ENCODE data around the gene TCAP.

TCAP gene, protein sequence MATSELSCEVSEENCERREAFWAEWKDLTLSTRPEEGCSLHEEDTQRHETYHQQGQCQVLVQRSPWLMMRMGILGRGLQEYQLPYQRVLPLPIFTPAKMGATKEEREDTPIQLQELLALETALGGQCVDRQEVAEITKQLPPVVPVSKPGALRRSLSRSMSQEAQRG

DNA sequence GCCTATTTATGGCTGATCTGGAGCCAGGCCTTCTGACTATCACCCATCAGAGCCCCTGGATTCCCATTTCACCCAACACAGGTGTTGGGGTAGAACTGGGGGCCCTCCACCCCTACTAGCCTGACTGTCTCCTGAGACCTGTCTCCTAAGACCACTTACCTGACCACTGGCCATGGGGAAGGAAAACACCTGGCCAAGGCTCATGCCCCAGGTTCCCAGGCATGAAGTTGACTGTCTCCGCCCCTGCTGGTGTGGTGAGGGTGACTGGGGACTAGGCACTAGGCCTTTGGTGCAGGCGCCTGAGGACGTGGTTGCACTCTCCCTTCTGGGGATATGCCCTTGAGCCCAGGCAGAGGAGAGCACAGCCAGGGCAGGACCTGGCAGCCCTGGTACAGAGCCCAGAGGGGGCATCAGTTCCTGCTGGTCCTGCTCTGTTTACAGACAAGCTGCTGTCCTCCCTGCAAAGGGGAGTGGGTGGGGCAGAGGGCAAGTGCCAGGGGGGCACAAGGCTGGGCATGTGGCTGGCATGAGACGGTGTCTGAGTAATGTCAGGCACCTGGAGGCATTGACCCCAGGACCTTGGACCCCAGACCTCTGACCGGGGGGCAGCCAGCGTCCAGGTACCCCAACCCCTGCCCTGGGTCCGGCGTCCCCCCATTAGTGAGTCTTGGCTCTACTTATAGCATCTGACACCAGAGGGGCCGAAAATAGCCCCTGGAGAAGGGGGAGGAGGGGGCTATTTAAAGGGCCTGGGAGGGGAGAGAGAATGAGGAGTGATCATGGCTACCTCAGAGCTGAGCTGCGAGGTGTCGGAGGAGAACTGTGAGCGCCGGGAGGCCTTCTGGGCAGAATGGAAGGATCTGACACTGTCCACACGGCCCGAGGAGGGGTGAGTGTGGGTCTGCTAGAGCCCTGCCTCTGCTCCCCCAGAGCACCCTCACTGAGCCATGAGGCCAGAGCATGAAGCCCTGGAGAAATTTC lies at the start of gene TCAP:
TSS of gene TCAP (plus strand) at position 769 of the 981 bp plus-strand sequence. CDS start at position 780, 11 bp downstream.
- no peak for DNase-seq

DNA sequence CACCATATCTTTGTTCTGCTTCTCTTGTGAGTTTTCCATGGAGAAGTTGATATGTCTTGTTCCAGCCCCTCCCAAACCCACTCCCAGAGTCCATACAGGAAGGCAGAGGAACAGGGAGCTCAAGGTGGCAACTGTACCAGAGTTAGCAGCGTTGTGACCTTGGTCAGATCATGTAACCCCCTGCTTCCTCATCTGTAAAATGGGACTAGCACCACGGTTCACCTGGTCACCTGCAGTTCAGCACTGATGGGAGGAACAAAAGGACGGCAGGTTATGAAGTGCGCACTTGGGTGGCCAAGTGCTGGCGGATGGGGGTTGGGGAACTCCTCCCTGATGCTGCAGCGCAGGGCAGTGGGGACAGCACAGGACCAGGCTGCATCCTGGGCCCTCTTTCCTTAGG lies 49.7 kb upstream of the TCAP start:
- DNase-seq, result no peak

DNA sequence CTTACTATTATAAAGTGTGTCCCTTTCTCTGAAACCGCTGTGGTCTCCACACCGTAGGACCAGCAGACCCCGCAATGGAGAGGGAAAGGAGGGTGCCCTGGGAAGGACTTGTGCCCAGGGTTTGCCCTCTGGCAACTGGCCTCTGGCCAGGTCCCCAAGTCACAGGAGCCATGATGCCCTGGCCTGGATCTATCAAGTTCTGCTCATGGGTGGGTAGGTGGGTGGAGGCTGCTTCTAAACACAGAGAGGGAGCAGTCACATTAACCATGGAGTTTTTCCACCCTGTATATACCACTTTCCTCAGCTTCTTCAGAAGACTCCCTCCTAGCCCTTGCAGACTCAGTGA lies 48.1 kb upstream of the TCAP start:
- no peak for DNase-seq

DNA sequence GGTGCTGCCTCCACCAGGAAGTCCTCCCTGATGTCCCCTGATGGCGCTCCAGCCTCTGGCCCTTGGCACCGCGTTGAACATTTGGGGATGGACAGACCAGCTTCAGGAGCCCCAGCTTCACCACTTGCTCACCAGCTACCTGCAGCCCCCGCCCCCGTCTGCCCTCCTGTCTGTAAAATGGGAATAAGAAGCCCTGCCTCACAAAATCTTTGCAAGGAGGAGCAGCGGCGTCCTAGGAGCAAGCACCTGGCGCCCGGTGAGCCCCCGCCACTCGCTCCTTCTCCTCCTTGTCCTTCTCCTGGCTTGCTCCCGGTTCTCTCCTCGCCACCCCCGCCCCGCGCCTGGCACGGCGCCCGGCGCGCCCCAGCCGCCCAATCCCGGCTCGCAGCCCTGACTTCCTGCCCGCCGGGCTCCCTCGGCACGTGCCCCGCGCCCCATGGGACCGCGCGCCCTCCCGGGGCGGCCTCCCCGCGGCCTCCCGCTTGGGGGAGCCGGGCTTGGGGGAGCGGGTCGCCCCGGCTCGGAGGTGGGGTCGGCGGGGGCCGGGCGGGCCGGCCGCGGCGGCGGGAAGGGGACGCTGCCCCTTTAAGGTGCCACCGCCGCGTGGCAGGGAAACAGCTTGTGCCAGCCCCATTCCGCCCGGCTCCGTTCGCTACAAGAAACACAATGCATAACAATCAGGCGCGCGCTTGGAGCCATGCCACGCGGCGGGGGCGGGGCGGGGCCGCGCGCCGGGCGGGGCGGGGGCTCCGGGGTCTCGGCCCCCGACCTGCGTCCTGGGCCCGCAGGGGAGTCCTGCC lies 47.5 kb upstream of the TCAP start:
- peak; percentile 25 to 60 (median 35) for DNase-seq

DNA sequence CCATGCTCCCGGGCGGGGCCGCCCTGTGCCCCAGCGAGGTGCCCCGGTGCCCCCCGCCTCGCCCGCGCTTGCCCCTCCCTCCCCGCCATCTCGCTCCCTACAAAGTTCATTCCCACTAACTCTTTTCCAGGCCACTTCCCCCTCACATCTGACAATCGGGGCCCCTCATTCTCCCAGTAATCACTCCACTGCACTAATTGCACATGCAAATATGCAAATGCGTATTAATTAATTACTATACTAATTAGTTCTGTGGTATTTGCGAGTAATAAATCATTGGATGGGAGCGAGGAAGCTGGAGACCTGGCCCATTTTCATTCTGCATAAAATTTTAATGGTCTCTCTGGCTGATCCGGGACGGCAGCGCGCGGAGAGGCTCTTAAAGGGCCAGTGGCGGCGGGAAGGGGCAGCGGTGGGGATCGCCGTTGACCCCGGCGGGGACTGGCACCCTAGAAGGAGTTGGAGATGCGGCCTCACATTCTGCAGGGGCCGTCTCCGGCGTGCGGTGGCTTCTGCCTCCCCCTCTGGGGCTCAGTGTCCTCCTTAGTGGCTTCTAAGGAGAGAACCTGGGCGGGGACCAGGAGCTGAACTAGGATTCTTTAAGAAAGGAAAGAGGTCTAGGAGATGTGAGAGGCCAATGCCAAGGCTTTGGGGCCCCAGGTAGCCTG lies 46.8 kb upstream of the TCAP start:
- DNase-seq, result no peak

DNA sequence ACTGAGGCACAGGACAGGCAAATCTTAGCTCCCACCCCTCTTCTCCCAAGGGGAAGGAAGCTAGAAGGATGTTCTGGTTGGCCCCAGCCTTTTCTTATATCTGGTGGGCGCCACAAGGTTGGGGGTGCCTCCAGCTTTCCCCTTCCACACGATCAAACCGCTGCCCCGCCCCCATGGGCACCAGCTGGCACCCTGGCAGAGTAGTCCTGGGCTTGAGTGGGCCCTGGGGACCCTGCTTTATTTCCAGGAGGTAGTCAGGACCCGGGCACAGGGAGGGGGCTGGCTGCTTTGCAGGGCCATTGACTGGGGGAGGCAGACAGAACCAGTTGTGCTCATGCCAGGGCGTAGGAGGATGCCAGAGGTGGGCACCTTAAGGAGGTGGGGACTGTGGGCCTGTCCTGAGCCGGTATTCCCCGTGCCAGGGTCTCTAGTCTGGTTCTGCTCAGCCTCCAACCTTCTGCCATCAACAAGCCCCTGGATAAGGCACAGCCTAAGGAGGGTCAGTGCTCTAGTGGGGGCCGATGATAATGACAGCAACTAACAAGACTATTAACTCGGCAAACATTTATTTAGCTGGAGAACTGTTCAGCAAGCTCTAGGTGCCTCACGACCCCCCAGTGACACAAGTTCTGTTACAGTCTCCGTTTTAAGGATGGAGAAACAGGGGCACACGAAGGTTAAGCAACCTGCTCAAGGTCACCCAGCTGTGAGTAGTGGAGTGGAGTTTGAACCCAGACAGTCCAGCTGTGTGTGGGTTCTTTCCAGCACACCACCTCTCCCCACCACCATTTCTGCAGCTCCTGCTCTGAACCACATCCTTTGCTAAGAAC lies 46.0 kb upstream of the TCAP start:
- no peak for DNase-seq

DNA sequence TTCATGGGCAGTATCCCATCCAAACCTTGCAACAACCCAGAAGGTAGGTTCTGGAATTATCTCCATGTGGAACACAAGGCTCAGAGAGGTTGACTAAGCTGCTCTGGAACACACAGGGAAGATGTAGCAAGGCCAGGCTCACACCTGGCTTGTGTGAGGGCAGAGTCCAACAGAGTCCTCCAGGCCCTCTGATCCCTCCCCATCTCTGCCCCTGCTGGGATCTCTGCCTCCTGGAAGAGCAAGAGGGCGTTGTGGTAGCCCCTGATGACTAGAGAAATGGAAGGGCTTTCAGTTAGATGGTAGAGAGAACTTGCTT lies 45.4 kb upstream of the TCAP start:
- DNase-seq, result no peak

DNA sequence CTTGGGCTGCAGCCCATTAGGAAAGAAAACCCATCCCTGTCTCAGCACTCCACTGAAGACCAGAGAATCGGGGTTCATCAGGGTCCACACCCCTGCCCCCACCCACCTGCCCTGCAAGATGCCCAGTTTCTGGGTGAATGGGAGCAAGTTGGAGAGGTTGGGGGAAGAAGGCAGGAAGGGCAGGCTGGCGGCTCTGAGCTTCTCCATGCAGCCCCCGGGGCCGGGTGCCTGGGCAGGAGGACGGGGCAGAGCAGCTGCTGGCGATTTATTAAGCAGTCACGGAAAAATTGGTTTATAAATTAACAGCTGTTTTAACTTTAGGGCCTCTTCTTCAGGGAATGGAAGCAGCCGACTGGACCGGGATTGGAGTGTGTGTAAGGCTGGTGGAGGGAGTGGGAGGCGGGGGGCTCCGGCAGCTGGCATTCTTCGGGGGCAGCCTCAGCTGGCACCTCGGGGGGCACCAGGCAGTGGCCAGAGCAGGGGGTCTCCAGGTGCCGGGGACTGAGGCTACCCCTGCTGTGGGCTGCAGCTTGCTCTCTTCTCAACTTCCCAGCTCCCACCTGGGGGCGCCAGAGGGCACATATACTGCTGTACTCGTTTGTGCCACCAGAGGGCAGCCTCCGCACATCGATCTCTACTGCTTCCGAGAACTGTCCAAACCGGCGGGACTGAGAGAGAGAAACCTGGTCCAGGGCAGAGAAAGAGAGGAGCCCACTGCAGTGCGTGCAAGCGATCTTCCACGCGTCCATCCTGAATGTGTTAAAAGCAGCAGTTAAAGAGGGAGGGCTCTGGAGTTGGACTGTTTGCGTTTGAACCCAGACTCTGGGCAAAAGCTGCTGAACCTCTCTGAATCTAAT lies 43.4 kb upstream of the TCAP start:
- peak; percentile 82 to 89 (median 85) for DNase-seq

DNA sequence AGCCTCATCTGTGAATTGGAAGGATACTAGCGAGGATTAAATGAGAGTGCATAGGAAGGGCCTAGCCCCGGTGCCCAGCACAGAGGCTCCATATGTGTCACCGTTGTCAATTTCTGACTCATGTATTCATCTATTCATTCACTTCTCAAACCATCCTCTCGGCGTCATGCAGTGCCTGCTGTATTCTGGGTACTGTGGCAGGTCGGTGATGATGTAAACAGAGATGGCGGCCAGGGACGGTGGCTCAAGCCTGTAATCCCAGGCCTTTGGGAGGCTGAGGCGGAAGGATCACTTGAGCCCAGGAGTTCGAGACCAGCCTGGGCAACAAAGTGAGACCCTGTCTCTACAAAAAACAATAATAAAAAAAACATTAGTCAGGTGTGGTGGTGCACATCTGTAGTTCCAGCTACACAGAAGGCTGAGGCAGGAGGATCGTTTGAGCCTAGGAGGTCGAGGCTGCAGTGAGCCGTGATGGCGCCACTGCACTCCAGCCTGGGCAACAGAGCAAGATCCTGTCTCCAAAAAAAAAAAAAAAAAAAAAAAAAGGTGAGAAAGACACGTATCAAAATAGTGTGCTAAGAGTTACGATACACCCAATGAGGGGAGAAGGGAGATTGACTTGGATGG lies 42.7 kb upstream of the TCAP start:
- no peak for DNase-seq

DNA sequence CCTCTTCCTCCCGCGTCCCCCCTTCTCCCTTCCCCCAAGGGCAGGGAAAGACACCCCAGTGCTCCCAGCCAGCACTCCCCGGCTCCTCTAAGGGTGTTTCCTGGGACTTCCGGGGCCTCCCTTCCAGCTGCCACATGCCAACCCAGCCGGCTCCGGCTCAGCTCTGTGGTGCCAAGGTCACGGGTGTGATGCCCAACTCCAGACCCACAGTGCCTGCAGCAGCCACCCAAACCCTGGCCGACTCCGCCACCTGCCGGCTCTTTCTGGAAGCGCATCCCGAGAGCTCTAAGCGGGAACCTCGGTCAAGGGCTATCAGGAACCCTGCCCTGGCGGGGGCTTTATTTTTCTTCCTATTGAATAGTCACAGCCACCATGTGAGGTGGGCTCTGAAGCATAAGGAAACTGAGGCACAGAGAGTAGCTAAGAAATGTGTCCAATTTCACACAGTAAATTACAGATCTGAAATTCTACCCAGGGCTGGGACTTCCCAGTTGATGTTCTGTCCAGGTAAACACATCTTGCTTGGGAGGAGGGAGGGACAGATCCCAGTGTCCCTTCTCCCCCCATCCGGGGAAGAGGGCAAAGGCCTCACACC lies 41.7 kb upstream of the TCAP start:
- DNase-seq, result peak; percentile 69 to 88 (median 82)

DNA sequence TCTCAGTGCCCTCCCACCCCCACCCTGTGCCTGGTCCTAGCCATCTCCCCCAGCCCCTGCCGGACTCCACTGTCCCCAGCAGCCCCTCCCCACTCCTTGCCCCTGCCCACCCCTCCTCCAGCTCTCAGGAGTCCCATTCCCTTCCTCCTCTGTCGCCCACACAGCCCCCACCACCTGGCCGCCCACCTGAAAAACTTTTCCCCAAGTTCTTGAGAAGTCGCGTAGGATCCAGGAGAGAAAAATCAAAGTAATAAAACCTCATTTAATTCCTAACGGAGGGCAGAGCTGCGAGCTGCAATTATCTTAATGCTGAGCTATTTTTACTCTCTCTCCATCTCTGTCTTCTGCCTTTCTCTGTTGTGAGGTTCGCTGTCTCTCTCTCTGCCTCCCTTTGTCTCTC lies 40.8 kb upstream of the TCAP start:
- no peak for DNase-seq

DNA sequence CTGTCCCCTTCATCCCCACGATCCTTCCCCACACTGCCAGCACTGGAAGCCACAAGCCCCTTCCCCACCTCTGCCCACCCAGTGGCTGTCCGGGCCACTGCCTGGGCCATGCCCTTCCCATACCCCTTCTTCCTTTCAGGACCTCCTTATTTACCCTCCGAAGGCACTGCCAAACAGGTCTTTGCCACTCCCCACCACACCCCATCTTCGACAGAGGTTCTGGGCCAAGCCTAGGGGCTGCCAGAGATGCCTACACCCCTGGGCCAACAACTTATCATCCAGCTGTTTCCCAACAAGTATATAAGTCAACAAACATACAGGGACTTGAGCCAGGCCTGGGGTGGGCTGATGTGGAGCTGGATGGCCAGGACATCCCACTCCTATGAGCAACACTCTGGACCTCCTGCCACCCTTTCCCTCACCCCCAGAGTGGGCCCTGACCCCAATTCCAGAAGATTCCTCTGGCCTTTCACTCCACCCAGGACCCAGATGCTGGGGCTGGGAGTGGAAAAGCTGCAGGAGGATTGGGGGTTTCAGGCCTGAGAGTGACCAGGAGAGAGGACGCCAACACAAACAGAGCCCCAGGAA lies 39.9 kb upstream of the TCAP start:
- DNase-seq, result no peak

DNA sequence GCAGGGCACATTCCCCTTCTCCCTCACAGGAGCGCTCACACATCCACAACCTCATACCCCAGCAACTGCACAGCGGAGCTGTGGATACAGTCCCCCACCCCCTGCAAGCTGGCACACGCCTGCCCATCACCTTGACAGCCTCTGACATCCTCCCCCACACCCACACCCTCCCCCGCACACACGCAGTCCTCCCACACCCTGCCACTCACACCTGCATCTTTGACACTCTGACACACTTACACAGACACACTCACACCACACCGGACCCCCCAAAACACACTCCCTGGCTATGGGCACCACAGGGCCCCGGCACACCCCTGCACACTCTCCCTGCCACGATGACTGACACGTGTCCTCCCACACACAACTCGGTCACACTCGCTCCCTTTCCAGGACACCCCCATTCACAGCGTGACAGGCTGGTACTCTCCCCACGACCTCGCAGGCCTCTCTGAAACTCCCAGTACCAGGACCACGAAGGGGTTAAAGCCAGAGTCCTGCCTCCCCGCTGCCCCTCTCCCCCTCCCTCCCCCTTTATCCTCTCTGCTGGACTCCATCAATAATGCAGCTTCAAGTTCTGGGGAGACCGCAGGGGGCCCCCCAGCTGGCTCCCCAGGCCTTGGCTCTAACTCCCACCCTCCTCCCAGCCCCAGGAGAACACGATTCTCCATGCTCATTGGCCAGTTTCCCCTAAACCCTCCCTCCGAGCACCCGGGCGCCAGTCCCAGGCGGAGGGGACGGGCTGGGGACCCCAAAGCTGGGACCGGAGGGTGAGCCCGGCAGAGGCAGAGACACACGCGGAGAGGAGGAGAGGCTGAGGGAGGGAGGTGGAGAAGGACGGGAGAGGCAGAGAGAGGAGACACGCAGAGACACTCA lies 38.7 kb upstream of the TCAP start, which contains the start of gene PPP1R1B:
TSS of gene PPP1R1B (plus strand) at position 782 of the 876 bp plus-strand sequence. CDS start 441 bp downstream, outside the sequence.
- no peak for DNase-seq

DNA sequence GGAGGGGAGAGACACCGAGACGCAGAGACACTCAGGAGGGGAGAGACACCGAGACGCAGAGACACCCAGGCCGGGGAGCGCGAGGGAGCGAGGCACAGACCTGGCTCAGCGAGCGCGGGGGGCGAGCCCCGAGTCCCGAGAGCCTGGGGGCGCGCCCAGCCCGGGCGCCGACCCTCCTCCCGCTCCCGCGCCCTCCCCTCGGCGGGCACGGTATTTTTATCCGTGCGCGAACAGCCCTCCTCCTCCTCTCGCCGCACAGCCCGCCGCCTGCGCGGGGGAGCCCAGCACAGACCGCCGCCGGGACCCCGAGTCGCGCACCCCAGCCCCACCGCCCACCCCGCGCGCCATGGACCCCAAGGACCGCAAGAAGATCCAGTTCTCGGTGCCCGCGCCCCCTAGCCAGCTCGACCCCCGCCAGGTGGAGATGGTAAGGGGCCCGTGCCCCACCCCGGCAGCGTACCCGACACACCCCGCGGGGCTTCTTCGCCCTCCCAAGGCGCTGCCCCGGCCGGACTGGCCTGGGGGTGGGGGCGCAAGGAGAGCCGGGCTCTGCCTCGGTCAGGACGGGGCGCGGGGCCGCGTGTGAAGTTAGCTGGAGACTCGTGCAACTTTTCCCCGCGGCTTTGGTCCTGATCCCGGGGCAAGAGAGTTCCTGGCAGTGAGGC lies 38.0 kb upstream of the TCAP start:
- DNase-seq, result no peak

DNA sequence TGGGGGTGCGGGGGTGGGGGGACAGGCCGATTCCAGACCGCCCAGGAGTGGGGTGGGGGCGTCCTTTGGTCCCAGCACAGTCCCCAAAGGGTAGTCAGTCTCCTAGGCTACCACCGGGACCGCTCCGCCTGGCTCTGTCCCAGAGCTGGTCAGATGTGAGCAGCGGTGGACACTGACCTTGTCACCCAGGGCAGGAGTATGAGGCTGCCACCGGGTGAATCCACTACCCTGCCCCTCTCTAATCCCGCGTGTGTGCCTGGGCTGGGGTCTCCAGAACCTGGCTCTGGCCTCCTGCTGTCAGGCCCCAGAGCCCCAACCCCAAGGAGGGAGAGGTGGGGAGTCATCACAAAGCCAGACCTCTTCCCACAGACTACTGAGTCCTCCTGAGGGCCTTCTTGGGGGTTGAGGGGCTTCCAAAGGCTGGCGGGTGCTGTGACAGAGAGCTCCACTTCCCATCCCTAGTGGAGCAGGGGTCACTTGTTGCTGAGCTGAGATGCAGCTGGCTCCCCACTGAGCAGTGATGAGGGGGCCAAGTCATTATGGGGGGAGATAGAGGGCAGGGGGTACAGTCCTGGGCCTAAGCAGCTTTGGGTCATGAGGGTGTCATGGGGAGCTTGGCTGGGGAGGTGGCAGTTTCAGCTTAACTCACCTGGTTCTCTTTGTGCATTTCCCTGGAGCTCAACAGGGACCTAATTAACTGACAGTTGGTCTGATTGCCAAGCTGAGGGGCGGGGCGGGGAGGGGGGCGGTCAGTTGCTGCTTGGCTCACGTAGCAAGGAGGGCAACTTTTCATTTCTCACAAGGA lies 37.2 kb upstream of the TCAP start:
- no peak for DNase-seq

DNA sequence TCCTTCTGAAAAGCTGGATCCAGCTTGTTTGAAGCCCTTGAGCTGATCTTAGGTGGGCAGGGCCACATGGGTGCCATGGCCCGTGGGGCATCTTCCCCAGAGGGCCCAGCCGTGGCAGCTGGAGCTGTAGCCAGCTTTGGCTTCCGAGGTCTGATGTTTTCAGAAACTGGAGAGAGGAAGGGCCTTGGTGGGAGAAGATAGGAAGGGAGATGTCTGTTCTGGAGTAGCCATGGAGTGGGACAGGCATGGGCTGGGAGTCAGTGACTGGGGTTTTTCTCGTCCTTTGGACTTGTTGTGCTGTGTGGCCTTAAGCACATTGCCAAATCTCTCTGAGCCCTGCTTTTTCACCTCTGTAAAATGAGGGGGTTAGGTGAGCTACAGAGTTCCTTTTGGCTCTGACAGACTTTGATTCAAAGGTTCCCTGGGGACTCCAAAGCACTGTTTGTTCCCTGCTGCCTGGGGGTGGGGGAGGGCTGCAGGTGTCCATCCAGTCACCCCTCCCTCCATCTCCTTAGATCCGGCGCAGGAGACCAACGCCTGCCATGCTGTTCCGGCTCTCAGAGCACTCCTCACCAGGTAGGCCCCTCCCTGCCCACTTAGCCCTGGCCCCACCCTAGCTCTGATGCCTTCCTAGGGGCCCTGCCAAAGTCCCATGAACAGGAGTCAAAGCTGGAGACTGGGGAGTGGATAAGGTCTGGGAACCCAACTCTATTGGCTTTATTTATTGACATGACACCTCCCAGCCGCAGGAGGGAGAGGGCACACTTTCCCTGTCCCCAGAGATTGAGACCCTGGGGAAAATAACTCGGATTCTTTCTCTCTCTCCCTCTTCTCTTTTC lies 36.3 kb upstream of the TCAP start:
- no peak for DNase-seq

Measured in activated naive CD4-positive, alpha-beta T cell (primary cell).